Measurements from ENCODE around the gene ZNF791.
"Not testable (repeated sequence)": the region's sequence is repeated elsewhere in the genome, so short reads cannot be mapped to it uniquely, and the experiment has no call there.

The ZNF791 gene

GRCh38 chr19:12636631-12637030 is 25.9 kb downstream of the ZNF791 start:
- TF ChIP-seq ZFX (IDR thresholded peaks at IDR 0.05) (no peak), CTCF (conservative IDR thresholded peaks at IDR 0.05) (no peak)
- H3K27ac ChIP-seq: no peak overlapping the region

- no peak overlapping the region for H3K27ac ChIP-seq
- TF ChIP-seq ZFX (IDR thresholded peaks at IDR 0.05): no peak
- no peak for TF ChIP-seq CTCF (conservative IDR thresholded peaks at IDR 0.05)
Observed at GRCh38 chr19:12638611-12639182, 28.0 kb downstream of the ZNF791 start.

- no peak overlapping the region for H3K27ac ChIP-seq
- peak; percentile 80 for TF ChIP-seq CTCF (conservative IDR thresholded peaks at IDR 0.05)
- TF ChIP-seq ZFX (IDR thresholded peaks at IDR 0.05): no peak
Observed at GRCh38 chr19:12639901-12640613, 29.3 kb downstream of the ZNF791 start.

GRCh38 chr19:12641456-12641855 is 30.7 kb downstream of the ZNF791 start:
- no peak for TF ChIP-seq ZFX (IDR thresholded peaks at IDR 0.05)
- no peak for TF ChIP-seq CTCF (conservative IDR thresholded peaks at IDR 0.05)
- no peak overlapping the region for H3K27ac ChIP-seq

GRCh38 chr19:12642506-12642905 is 31.8 kb downstream of the ZNF791 start:
- TF ChIP-seq ZFX (IDR thresholded peaks at IDR 0.05): no peak
- no peak for TF ChIP-seq CTCF (conservative IDR thresholded peaks at IDR 0.05)
- no peak overlapping the region for H3K27ac ChIP-seq

GRCh38 chr19:12643716-12644115 is 33.0 kb downstream of the ZNF791 start:
- not testable (repeated sequence) for H3K27ac ChIP-seq

GRCh38 chr19:12646551-12646950 is 35.8 kb downstream of the ZNF791 start:
- TF ChIP-seq ZFX (IDR thresholded peaks at IDR 0.05) (no peak), CTCF (conservative IDR thresholded peaks at IDR 0.05) (no peak)
- H3K27ac ChIP-seq: no peak overlapping the region

- H3K27ac ChIP-seq: no peak overlapping the region
- TF ChIP-seq CTCF (conservative IDR thresholded peaks at IDR 0.05): no peak
- TF ChIP-seq ZFX (IDR thresholded peaks at IDR 0.05): no peak
Observed at GRCh38 chr19:12647047-12647446, 36.3 kb downstream of the ZNF791 start.
